ENCODE results near the gene DNAH10. TPM values are rescaled to one million over a fixed set of nuclear protein-coding genes. Genes with fewer than 3 reads are reported as not detected.

The DNAH10 gene
- total and polyA plus RNA-seq, 9 donors: 0.05 to 20.2 (median 0.72) TPM

- no peaks in the 10 kb centered on the region for H3K9me3 ChIP-seq
- H3K4me1 ChIP-seq (ENCODE audit: insufficient read depth): no peaks in the 10 kb centered on the region
- H3K36me3 ChIP-seq: no peaks in the 10 kb centered on the region
- TF ChIP-seq EP300 (IDR thresholded peaks at IDR 0.05) (no peak), CTCF (IDR thresholded peaks at IDR 0.05) (no peak), POLR2A (IDR thresholded peaks at IDR 0.05) (no peak)
- H3K27me3 ChIP-seq: no peaks in the 10 kb centered on the region
- intact Hi-C loops (cut with DNase I): no loop called here
- no peak overlapping the region for H3K4me3 ChIP-seq
- WGBS, 3 donors: 91 to 96% (median 91%) methylated on average over 2 of the region's 2 CpGs
- H3K27ac ChIP-seq: no peak overlapping the region
- no peak for DNase-seq
Measured at GRCh38 chr12:123798518-123798917, 36.4 kb downstream of the DNAH10 start.

- Histone ChIP-seq H3K27me3 (no peaks in the 10 kb centered on the region), H3K27ac (no peak overlapping the region), H3K36me3 (no peaks in the 10 kb centered on the region), H3K4me3 (no peak overlapping the region), H3K9me3 (no peaks in the 10 kb centered on the region), H3K4me1 (ENCODE audit: insufficient read depth) (no peaks in the 10 kb centered on the region)
- DNase-seq: no peak
- TF ChIP-seq POLR2A (IDR thresholded peaks at IDR 0.05) (no peak), CTCF (IDR thresholded peaks at IDR 0.05) (no peak), EP300 (IDR thresholded peaks at IDR 0.05) (no peak)
- WGBS, 3 donors: 88 to 92% (median 90%) methylated on average over 13 of the region's 13 CpGs
- intact Hi-C loops (cut with DNase I): no loop called here
Measured at GRCh38 chr12:123799227-123799626, 37.1 kb downstream of the DNAH10 start.

GRCh38 chr12:123801573-123802178 lies 39.6 kb downstream of the DNAH10 start:
- no peaks in the 10 kb centered on the region for H3K27me3 ChIP-seq
- no peaks in the 10 kb centered on the region for H3K9me3 ChIP-seq
- DNase-seq: no peak
- H3K36me3 ChIP-seq: no peaks in the 10 kb centered on the region
- intact Hi-C loops (cut with DNase I): no loop called here
- TF ChIP-seq EP300 (IDR thresholded peaks at IDR 0.05) (no peak), CTCF (IDR thresholded peaks at IDR 0.05) (no peak), POLR2A (IDR thresholded peaks at IDR 0.05) (no peak)
- H3K27ac ChIP-seq: no peak overlapping the region
- no peaks in the 10 kb centered on the region for H3K4me1 ChIP-seq (ENCODE audit: insufficient read depth)
- H3K4me3 ChIP-seq: no peak overlapping the region
- 32 to 53% (median 40%) methylated on average over 8 of the region's 8 CpGs for WGBS, 3 donors

- intact Hi-C loops (cut with DNase I): no loop called here
- DNase-seq: no peak
- 84 to 88% (median 86%) methylated on average over 8 of the region's 8 CpGs for WGBS, 3 donors
- Histone ChIP-seq H3K4me1 (ENCODE audit: insufficient read depth) (no peaks in the 10 kb centered on the region), H3K36me3 (no peaks in the 10 kb centered on the region), H3K4me3 (no peak overlapping the region), H3K27me3 (no peaks in the 10 kb centered on the region), H3K27ac (no peak overlapping the region), H3K9me3 (no peaks in the 10 kb centered on the region)
- TF ChIP-seq POLR2A (IDR thresholded peaks at IDR 0.05) (no peak), EP300 (IDR thresholded peaks at IDR 0.05) (no peak), CTCF (IDR thresholded peaks at IDR 0.05) (no peak)
Measured at GRCh38 chr12:123805173-123805572, 43.1 kb downstream of the DNAH10 start.
